Measurements from ENCODE around the gene MYO5A.

The MYO5A gene

DNA sequence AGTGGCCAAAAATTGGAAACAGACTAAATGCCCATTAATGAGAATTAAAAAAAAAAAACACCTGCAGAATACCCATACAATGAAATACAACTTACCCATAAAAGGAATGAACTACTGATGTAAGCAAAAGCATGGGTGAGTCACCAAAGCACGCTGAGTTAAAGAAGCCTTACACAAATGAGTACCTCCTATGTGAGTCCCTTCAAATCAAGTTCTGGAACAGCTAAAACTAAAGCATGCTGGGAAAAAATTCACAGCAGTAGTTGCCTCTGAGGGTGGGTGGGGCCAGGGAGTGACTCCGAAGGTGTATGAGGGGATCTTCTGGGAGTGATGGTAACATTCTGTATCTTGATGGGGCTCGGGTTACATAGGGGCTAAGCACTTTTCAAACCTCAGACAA lies 244.5 kb downstream of the MYO5A start:
- Histone ChIP-seq H3K4me3 (ENCODE audit: low read length, poor library complexity, severe bottlenecking) (no peak overlapping the region), H3K27me3 (ENCODE audit: insufficient read depth, low read length, poor library complexity, severe bottlenecking) (no peaks in the 10 kb centered on the region), H3K79me2 (ENCODE audit: insufficient read depth, low read length) (no peaks in the 10 kb centered on the region), H3K9ac (ENCODE audit: low read depth, low read length, poor library complexity, severe bottlenecking) (no peak overlapping the region), H3F3A (ENCODE audit: low read depth) (no peaks in the 10 kb centered on the region), H3K4me1 (ENCODE audit: insufficient read depth, low read length, poor library complexity, severe bottlenecking) (no peaks in the 10 kb centered on the region), H3K4me2 (ENCODE audit: low read depth, low read length, poor library complexity, severe bottlenecking) (no peak overlapping the region), H3K9me3 (ENCODE audit: insufficient read depth, low read depth, low read length) (no peaks in the 10 kb centered on the region), H2AFZ (ENCODE audit: low read length) (no peak overlapping the region), H3K9me2 (replicated peaks; ENCODE audit: low read depth, low read length) (no peaks in the 10 kb centered on the region), H3K36me3 (ENCODE audit: insufficient read depth, low read length) (no peaks in the 10 kb centered on the region), H4K20me1 (ENCODE audit: insufficient read depth, low read length, poor library complexity, severe bottlenecking) (no peaks in the 10 kb centered on the region)
- TF ChIP-seq EZH2phosphoT487 (IDR thresholded peaks at IDR 0.05; ENCODE audit: borderline replicate concordance): no peak
- TF ChIP-seq, protein P1, sequence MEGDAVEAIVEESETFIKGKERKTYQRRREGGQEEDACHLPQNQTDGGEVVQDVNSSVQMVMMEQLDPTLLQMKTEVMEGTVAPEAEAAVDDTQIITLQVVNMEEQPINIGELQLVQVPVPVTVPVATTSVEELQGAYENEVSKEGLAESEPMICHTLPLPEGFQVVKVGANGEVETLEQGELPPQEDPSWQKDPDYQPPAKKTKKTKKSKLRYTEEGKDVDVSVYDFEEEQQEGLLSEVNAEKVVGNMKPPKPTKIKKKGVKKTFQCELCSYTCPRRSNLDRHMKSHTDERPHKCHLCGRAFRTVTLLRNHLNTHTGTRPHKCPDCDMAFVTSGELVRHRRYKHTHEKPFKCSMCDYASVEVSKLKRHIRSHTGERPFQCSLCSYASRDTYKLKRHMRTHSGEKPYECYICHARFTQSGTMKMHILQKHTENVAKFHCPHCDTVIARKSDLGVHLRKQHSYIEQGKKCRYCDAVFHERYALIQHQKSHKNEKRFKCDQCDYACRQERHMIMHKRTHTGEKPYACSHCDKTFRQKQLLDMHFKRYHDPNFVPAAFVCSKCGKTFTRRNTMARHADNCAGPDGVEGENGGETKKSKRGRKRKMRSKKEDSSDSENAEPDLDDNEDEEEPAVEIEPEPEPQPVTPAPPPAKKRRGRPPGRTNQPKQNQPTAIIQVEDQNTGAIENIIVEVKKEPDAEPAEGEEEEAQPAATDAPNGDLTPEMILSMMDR (conservative IDR thresholded peaks at IDR 0.05; ENCODE audit: low read length): no peak

DNA sequence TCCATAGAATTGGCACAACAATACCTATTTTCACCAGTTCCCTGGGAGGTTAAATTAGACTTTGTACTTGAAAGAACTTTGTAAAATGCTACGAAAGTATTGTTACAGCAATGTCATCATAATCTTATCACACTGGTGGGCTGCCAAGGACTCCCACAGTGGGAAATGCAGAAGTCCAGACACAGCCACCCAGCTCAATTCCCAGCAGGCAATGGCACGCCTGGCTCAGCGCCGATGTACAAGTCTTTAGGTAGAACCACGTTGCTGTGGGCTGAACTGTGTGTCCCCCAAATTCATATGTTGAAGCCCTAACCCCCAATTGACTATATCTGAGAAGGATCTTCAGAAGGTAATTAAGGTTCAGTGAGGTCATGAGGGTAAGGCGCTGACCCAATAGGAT lies 245.4 kb downstream of the MYO5A start:
- H4K20me1 ChIP-seq (ENCODE audit: insufficient read depth, low read length, poor library complexity, severe bottlenecking): no peaks in the 10 kb centered on the region
- no peaks in the 10 kb centered on the region for H3K36me3 ChIP-seq (ENCODE audit: insufficient read depth, low read length)
- no peaks in the 10 kb centered on the region for H3F3A ChIP-seq (ENCODE audit: low read depth)
- H3K9me2 ChIP-seq (replicated peaks; ENCODE audit: low read depth, low read length): no peaks in the 10 kb centered on the region
- no peak overlapping the region for H3K4me3 ChIP-seq (ENCODE audit: low read length, poor library complexity, severe bottlenecking)
- H3K4me1 ChIP-seq (ENCODE audit: insufficient read depth, low read length, poor library complexity, severe bottlenecking): no peaks in the 10 kb centered on the region
- no peak overlapping the region for H3K4me2 ChIP-seq (ENCODE audit: low read depth, low read length, poor library complexity, severe bottlenecking)
- no peaks in the 10 kb centered on the region for H3K27me3 ChIP-seq (ENCODE audit: insufficient read depth, low read length, poor library complexity, severe bottlenecking)
- H2AFZ ChIP-seq (ENCODE audit: low read length): no peak overlapping the region
- no peaks in the 10 kb centered on the region for H3K9me3 ChIP-seq (ENCODE audit: insufficient read depth, low read depth, low read length)
- no peak overlapping the region for H3K9ac ChIP-seq (ENCODE audit: low read depth, low read length, poor library complexity, severe bottlenecking)
- no peak for TF ChIP-seq EZH2phosphoT487 (IDR thresholded peaks at IDR 0.05; ENCODE audit: borderline replicate concordance)
- TF ChIP-seq, protein P1 (conservative IDR thresholded peaks at IDR 0.05; ENCODE audit: low read length): no peak
- no peaks in the 10 kb centered on the region for H3K79me2 ChIP-seq (ENCODE audit: insufficient read depth, low read length)

DNA sequence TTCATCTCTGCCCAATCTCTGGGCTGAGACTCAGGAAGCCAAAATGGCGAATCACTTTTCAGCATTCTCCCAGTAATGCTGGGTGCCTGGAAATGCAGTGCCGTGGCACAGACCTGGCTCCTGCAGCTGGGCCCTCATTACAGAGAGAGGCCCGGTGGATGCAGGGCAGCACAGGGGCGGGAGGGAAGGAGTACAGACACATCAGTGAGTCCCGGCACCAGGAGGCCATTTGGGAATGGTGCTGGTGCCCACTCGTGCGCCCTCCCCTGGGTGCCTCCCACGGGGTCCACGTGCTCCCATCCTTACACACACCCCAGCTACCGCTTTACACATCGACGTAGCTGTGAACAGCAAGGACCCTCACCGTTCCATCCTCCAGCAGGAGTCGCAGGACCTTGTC lies 246.3 kb downstream of the MYO5A start:
- Histone ChIP-seq H3K9ac (ENCODE audit: low read depth, low read length, poor library complexity, severe bottlenecking) (no peak overlapping the region), H3K4me1 (ENCODE audit: insufficient read depth, low read length, poor library complexity, severe bottlenecking) (no peaks in the 10 kb centered on the region), H2AFZ (ENCODE audit: low read length) (no peak overlapping the region), H3F3A (ENCODE audit: low read depth) (no peaks in the 10 kb centered on the region), H3K36me3 (ENCODE audit: insufficient read depth, low read length) (no peaks in the 10 kb centered on the region), H3K9me3 (ENCODE audit: insufficient read depth, low read depth, low read length) (no peaks in the 10 kb centered on the region), H3K27me3 (ENCODE audit: insufficient read depth, low read length, poor library complexity, severe bottlenecking) (no peaks in the 10 kb centered on the region), H4K20me1 (ENCODE audit: insufficient read depth, low read length, poor library complexity, severe bottlenecking) (no peaks in the 10 kb centered on the region), H3K4me2 (ENCODE audit: low read depth, low read length, poor library complexity, severe bottlenecking) (no peak overlapping the region), H3K4me3 (ENCODE audit: low read length, poor library complexity, severe bottlenecking) (no peak overlapping the region), H3K9me2 (replicated peaks; ENCODE audit: low read depth, low read length) (no peaks in the 10 kb centered on the region), H3K79me2 (ENCODE audit: insufficient read depth, low read length) (no peaks in the 10 kb centered on the region)
- no peak for TF ChIP-seq EZH2phosphoT487 (IDR thresholded peaks at IDR 0.05; ENCODE audit: borderline replicate concordance)
- TF ChIP-seq, protein P1 (conservative IDR thresholded peaks at IDR 0.05; ENCODE audit: low read length): no peak

Data from Loucy (cell line).